GM11168 (cell line): ENCODE results near the gene GAS2.

Experiments used
- in situ Hi-C: fragments of 300-500 bp; cut with MboI; formaldehyde crosslinking; loops from one replicate; pipeline ENCODE4 v1.12.0; 2022; ENCODE audit warnings: low sequenced_read_pairs; ENCODE audit not compliant: unreplicated experiment

The GAS2 gene

DNA sequence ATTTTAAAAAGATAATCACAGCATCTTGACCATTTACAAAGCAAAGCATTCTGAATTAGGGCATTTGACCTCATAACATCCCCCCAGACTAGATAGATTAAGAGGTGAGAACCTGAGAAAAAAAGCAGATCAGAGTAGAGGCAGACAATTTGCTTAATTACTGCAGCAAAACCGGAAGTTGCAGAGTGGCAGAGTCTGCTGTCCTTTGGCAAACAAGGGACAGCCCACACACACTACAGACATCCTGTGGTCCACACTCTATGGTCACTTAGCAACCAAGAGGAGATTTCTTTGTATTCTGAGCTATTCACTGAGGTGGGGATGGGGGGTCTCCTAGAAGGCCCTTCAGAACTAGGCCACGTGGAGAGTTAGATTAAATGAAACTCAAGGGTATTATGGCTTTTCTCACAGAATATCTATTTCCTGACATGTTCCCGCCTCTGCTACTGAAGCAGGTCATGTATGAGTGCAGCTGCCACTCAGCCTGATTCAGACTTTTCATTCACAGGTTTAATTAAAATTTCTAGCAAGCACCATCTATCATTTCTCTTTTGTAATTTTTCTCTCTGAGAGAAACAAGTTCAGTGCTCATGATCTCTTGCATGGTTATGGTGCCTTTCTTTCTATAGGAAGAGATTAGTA is 114.7 kb downstream of the GAS2 start:
- in situ Hi-C loops = no loop called here

DNA sequence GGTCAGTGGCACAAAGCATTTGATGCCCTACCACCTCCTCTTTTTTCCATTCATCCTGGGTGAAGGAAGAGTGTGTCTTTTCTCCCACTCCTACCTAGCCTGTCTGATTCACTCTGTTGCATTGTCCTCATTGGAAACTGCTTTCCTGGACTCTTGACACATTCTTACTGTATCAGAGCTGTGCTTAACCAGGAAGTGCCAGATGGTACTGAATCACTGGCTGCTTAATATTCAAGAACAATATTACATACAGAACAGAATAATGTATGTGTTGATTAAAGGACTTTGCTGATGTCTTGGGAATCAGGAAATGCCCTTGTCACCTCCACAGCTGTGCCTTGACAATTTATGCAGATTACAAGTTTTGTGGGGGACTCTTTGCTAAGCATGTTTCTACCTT is 118.8 kb downstream of the GAS2 start:
- in situ Hi-C loops = no loop called here

DNA sequence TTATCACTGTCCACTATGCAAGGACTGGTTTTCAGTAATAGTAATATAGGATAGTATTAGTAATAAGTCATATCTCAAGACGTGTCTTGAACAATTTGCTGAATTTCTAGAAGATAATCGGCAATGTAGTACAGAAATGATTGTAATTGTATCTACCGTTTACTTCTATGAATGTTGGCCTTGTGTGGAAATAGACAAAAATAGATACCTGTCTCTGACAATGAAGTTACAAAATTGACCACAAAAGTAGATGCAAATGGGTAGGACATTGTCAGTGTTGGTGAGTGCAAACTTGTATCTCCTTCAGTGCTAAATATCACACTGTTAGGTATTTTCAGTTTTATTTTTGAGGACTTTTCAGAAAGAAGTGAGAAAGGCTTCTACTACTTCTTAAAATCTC is 120.1 kb downstream of the GAS2 start:
- in situ Hi-C loops = no loop called here

- in situ Hi-C loops = no loop called here
Measured at GRCh38 chr11:22787055-22787454, 120.6 kb downstream of the GAS2 start.

DNA sequence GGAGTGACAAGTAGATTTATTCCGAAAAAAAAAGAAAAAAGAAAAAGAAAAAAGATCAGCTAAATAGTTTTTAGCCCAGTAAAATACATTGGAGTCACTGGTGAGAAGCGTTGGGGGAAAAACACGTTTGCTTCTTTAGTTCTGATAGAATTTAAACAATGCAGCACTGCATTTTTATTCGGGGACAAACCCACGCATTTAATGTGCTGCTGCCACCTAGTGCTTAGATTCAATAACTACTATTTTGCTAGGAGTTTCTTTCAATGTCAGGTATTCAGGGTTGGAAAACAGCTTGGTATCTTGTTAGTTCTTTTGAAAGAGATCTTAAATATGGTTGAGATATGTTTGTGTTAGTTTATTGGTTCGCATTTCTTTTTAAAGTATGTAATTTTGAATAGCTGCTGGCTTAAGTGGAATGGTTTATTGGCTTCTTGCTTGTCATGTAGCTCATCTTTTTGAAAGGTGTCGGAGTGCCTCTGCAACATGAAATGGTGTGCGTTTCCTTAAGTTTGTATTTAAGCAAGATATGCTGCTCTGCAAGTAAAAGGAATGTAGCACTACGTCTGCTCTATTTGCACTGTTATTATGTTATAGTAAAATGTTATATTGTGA is 121.2 kb downstream of the GAS2 start:
- in situ Hi-C loops = no loop called here

DNA sequence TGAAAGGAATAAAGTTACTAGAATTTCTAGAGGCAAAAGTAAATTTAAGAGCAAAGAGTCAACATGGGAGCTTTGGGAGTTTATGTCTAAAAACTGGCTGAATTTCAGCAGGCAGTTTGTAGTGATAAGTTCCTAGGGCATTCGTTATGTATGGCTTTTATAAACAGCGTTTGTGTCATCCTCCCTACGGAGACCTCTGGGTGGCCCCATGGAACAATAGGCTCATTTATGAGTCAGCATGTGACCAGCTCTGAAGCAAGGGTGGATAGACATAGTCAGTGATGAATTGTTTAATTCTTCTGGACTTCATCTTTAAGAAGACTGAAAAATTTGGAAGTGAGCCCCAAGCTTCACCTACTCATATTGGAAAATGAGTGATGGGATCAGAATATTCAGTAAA is 126.1 kb downstream of the GAS2 start:
- in situ Hi-C loops = loop anchor here (10.0 kb wide), 1 partner anchor 458 kb away; the partner anchor contains the start of gene SLC17A6

GRCh38 chr11:22795914-22796313 is 129.5 kb downstream of the GAS2 start:
- in situ Hi-C loops = loop anchor here (10.0 kb wide), 1 partner anchor 461 kb away; the partner anchor contains the start of gene SLC17A6

- in situ Hi-C loops = loop anchor here (10.0 kb wide), 1 partner anchor 462 kb away; the partner anchor contains the start of gene SLC17A6
Measured at GRCh38 chr11:22797047-22797446, 130.6 kb downstream of the GAS2 start.

DNA sequence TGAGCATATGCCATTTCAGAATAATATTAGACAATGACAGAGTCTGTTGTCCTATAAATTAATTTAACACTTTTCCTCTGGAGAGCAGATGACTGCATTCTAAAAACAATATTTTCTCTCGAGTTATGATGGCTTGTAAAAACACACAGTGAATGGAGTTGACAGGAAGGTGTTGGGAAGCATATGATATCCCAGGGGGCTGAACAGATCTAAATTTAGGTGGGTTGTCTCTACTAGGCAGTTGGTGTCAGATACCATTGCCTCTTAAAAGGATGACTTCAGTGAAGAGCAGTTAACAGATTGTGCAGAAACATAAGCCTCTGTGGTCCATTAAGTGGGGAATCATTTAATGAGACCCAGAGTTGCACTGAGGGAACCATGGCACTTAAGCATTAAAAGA is 132.5 kb downstream of the GAS2 start:
- in situ Hi-C loops = loop anchor here (10.0 kb wide), 1 partner anchor 464 kb away; the partner anchor contains the start of gene SLC17A6

DNA sequence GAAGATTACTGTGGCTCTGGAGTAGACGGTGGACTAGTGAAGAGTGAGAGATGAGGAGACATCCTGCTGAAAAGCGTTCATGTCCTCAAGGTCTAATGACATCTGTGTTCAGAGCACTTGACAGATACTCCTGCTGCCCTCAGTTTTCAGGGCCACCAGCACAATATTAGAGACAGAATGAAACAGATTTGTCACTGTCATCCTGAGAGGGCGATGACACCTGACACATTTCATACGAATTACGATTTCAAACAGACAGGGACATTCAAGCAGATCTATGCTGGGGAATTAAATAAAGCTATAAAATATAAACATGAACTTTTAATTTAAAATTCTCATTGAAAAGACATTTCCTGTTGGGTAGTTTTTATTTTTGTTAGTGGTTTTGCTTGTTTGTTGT is 134.1 kb downstream of the GAS2 start:
- in situ Hi-C loops = no loop called here

GRCh38 chr11:22802861-22803260 is 136.4 kb downstream of the GAS2 start:
- in situ Hi-C loops = no loop called here

GRCh38 chr11:22807391-22807790 is 141.0 kb downstream of the GAS2 start:
- in situ Hi-C loops = no loop called here

DNA sequence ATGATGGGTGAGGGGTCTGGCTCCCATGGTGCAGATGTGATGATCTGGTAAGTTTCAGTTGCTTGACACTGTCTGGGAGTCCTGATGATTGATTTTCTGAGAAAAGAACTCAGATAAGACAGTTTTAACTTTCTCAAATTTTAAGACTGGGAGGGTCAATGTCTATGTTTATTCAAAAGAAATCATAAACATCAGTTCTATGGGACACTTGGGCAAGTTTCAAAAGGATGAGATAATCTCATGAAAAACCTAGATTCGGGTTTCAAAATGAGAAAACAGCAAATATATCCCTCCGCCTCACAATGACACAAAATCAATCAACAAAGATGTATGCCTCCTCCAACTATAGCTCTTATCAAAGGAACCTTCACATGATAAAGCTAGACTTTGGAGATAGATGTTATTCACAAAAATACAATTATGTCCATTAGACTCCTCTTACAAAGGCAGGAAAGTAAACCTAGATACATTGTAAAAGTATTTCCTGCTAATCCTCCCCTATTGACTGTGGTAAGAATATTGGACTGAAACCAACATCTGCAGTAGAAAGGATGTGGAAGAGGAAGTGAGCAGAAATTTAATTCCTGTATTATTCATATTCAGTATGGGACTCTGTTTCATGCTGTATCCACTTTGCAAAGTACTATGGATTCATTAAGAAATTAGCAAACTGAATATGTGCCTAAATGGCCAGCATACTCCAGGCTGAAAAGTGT is 141.6 kb downstream of the GAS2 start:
- in situ Hi-C loops = no loop called here

DNA sequence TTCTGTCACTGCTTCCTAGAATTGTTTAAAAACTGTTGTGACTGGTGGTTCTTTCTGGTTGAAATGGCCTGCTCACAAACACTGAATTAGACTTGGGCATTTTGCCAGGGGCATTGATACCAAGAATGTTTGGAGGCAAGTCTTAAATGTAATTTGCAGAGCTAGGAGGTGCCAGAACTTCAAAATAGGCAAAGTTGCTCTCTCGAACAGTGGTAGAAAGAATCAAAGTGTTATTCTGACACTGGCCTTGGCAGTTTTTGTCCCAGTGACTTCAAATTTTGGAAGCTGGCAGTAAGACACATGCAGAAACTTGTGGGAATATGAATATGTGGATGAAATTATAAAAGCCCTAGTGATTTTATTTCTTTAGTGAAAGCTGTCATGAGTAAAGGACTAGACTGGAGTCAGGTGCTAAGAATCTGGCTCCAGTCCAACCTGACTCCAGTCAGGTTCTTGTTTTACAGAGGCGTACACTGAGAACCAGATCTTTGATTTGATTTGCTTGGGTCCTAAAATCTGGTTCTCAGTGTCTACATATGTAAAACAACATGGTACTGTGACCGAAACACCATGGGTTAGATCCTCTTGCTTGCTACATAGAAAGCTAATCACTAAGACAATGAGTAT is 142.3 kb downstream of the GAS2 start:
- in situ Hi-C loops = no loop called here

- in situ Hi-C loops = no loop called here
Measured at GRCh38 chr11:22809893-22810292, 143.5 kb downstream of the GAS2 start.

DNA sequence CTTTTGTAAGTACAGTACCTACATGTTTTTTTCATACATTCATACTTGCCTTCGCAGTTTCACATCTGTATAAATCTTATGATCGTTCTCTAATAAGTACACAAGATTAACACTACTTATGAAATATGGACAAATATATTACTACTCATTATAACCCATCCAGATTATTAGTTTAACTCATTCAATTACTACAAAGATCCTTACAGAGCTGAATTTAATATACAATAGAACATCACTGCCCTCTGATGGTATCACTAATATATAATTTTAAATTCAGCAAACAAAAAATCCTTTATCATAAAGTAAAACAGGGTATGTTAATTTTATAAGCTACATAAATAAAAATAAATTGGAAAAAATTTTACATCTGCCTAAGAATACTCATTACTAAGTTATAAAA is 155.8 kb downstream of the GAS2 start:
- in situ Hi-C loops = no loop called here

DNA sequence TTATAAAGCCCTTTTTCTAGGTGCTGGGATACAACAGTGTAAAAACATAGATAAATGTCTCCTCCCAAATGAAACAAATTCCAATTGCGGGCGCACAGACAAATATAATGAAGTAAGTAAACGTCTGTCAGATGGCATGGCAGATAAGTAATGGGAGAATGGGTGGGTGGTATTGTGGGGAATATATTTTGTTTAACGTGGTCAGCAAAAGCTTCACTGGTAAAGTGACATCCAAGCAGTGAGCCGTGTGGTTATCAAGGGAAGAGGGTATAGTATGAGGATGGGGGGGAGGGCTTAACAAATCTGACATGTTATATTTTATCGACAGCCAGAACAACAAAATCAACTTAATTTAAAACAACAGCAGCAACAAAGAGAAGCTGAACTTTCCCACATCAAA is 162.0 kb downstream of the GAS2 start:
- in situ Hi-C loops = no loop called here

- in situ Hi-C loops = no loop called here
Measured at GRCh38 chr11:22829231-22830081, 163.0 kb downstream of the GAS2 start, which contains the start of gene SVIP. Gene SVIP, minus strand, starts transcription at chr11:22829801. Its CDS starts 53 bp downstream, at chr11:22829748.

DNA sequence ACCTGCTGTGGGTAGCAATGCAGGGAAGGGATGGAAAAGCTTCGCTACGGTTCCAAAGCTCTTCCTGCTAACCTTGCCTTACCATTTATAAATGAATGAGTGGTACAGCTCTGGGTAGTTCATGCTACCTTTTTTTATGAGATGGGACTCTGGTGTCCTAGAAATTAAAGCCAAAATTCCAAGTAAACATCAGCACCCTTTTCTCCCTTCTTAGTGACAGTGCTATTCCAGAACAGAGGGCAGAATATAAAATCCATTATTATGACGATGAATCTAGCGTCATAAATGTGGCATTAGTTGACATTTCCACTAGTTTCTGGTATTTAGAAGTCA is 163.6 kb downstream of the GAS2 start:
- in situ Hi-C loops = no loop called here
